ENCODE data around the gene FBXO27.

The FBXO27 gene

DNA sequence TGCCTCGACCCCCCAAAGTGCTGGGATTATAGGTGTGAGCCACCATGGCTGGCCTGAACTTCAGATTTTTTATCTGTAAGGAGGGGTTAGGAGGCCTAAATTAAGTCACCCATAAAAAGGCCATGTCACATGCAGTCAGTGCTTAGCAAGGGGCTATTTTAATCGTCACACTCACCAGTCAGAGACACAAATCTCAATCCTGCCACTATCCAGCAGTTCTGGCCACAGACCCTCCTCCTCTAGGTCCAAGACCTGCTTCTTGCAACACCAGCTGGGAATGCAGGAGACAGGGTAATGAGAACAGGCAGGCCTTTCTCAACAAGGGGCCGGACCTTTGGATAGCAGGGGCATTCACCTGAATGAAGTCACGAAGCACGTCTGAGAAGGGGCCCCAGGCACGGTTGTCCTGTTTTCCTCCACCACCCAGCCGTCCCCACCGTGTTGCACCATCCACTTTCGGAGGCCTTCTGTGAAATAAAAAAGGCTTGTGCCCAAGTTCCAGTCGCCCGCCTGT, 1.4 kb downstream of the FBXO27 start:
- in situ Hi-C loops (cut with MboI; ENCODE audit: low sequenced_read_pairs, unreplicated experiment): no loop called here
- TF ChIP-seq, protein P1, sequence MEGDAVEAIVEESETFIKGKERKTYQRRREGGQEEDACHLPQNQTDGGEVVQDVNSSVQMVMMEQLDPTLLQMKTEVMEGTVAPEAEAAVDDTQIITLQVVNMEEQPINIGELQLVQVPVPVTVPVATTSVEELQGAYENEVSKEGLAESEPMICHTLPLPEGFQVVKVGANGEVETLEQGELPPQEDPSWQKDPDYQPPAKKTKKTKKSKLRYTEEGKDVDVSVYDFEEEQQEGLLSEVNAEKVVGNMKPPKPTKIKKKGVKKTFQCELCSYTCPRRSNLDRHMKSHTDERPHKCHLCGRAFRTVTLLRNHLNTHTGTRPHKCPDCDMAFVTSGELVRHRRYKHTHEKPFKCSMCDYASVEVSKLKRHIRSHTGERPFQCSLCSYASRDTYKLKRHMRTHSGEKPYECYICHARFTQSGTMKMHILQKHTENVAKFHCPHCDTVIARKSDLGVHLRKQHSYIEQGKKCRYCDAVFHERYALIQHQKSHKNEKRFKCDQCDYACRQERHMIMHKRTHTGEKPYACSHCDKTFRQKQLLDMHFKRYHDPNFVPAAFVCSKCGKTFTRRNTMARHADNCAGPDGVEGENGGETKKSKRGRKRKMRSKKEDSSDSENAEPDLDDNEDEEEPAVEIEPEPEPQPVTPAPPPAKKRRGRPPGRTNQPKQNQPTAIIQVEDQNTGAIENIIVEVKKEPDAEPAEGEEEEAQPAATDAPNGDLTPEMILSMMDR (IDR thresholded peaks at IDR 0.05; ENCODE audit: borderline replicate concordance, control extremely low read depth, extremely low read depth, insufficient read depth, missing control alignments): no peak
- no peak for DNase-seq (ENCODE audit: low spot score)

DNA sequence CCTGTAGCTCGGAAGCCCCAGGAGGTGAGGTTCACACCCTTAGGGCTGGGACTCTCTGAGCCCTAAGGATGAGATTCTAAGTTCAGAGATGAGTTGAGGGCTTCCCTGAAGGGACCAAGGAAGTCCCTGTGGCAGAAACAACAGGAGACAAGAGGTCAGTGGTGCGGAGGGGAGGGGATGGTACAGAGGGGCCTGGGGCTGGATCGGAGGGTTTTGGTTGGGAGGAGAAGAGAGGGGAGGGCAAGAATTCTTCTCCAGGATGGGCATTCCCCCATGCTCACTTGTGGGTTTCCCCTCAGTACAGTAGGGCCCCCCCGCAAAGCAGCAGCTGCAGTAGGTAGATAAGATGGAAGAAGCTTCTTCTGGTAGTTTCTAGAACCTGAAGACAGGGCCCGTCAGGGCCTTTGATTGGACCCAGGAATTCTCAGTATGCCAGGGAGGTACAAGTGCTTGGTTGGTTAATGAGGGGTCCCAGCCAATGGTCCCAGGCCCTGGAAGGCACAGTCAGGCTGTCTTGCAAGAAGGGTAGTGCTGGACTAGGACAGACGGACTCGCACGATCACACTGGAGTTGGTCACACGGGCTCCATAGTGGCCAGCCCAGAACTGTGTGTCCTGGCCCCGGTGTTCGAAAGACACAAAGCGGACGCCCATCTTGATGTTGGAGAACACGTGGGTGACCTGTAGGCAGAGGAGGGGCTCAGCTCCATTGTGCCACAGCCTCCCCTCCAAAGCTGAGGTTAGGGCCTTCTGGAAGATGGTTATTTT, 7.3 kb downstream of the FBXO27 start:
- DNase-seq (ENCODE audit: low spot score): no peak
- TF ChIP-seq, protein P1 (IDR thresholded peaks at IDR 0.05; ENCODE audit: borderline replicate concordance, control extremely low read depth, extremely low read depth, insufficient read depth, missing control alignments): no peak
- in situ Hi-C loops (cut with MboI; ENCODE audit: low sequenced_read_pairs, unreplicated experiment): no loop called here

DNA sequence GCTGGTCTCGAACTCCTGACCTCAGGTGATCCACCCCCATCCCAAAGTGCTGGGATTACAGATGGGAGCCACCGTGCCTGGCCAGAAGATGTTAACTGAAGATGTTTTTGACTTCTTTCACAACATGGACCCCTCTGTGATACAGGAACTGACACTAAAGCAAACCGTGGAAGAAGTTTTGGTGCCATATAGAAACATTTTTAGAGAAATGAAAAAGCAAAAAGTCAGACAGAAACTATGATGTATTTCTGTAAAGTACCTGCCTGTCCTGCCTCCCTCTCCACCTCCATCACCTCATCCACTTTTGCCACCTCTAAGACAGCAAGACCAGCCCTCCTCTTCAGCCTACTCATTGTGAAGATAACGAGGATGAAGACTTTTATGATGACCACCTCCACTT, 11.3 kb downstream of the FBXO27 start:
- TF ChIP-seq, protein P1 (IDR thresholded peaks at IDR 0.05; ENCODE audit: borderline replicate concordance, control extremely low read depth, extremely low read depth, insufficient read depth, missing control alignments): no peak
- in situ Hi-C loops (cut with MboI; ENCODE audit: low sequenced_read_pairs, unreplicated experiment): no loop called here
- peak; percentile 58 for DNase-seq (ENCODE audit: low spot score)

DNA sequence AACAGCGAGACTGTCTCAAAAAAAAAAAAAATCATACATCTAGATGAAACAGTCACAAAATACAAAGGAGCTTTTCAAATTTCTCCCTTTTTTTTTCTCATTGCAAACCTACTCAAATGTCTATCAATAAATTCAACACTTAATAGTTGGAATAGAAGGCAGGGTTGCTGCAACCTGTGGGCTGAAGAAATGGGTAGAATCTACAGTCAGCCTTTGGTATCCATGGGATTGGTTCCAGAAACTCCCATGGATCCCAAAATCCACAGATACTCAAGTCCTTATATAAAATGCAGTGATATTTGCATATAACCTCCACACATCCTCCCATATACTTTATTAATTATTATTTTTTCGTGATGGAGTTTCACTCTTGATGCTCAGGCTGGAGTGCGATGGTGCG, 14.7 kb downstream of the FBXO27 start:
- TF ChIP-seq, protein P1 (IDR thresholded peaks at IDR 0.05; ENCODE audit: borderline replicate concordance, control extremely low read depth, extremely low read depth, insufficient read depth, missing control alignments): no peak
- in situ Hi-C loops (cut with MboI; ENCODE audit: low sequenced_read_pairs, unreplicated experiment): no loop called here
- no peak for DNase-seq (ENCODE audit: low spot score)

DNA sequence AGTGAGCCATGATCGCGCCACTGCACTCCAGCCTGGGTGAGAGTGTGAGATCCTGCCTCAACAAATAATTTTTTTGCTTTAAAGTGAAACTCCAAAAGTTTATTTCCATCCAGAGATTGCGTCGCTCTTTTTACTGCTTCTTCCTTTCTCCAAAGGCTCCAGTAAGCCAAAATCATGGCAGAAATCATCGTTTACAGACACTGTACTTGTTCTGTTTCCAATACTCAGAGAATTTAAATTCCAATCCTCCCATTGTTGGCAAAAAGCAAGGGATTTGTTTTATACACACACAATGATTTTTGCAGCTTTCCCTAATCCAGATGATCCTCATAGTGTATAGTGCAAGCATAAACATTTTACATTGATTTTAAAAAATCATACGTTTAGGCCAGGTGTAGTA, 15.3 kb downstream of the FBXO27 start:
- TF ChIP-seq, protein P1 (IDR thresholded peaks at IDR 0.05; ENCODE audit: borderline replicate concordance, control extremely low read depth, extremely low read depth, insufficient read depth, missing control alignments): no peak
- in situ Hi-C loops (cut with MboI; ENCODE audit: low sequenced_read_pairs, unreplicated experiment): no loop called here
- DNase-seq (ENCODE audit: low spot score): no peak

DNA sequence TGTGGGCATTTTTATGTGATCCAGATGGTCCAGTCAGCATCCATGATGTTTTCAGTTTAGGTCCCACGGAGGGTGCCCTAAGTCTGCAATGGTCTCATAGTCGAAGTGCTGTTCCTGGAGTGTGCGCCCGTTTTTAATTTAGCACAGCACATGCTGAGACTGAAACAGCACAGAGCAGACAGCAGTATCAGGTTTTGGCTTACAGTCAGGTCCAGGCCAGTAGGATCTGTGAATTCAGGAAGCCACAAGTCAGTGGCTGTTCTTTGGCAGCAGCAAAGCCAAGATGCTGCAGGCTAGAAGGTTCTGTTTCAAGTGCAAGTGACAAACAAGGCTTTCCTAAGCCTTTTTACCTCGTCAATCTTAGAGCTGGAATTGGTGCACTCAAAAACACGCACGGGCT, 18.3 kb downstream of the FBXO27 start:
- in situ Hi-C loops (cut with MboI; ENCODE audit: low sequenced_read_pairs, unreplicated experiment): no loop called here
- TF ChIP-seq, protein P1 (IDR thresholded peaks at IDR 0.05; ENCODE audit: borderline replicate concordance, control extremely low read depth, extremely low read depth, insufficient read depth, missing control alignments): no peak
- no peak for DNase-seq (ENCODE audit: low spot score)
